GM12801 (cell line): ENCODE measurements around the gene TLR1.

Experiments used
- CTCF ChIP-seq: IDR thresholded peaks from one replicate; pipeline ENCODE4 v1.5.1; 2011; ENCODE audit warnings: control low read depth; ENCODE audit not compliant: insufficient read length; ENCODE audit errors: extremely low read depth

Gene TLR1

GRCh38 chr4:38819569-38819968, 15.0 kb upstream of the TLR1 start:
- TF ChIP-seq CTCF, result no peak

- no peak for TF ChIP-seq CTCF
Observed at GRCh38 chr4:38818441-38818976, 13.9 kb upstream of the TLR1 start.

GRCh38 chr4:38815885-38816782, 11.5 kb upstream of the TLR1 start:
- no peak for TF ChIP-seq CTCF

- no peak for TF ChIP-seq CTCF
Observed at GRCh38 chr4:38814386-38814785, 9.8 kb upstream of the TLR1 start.

GRCh38 chr4:38811297-38811696, 6.7 kb upstream of the TLR1 start:
- TF ChIP-seq CTCF, result no peak

- TF ChIP-seq CTCF, result no peak
Observed at GRCh38 chr4:38805530-38806145, 1.0 kb upstream of the TLR1 start.

GRCh38 chr4:38803833-38804653, 548 bp downstream of the TLR1 start:
- no peak for TF ChIP-seq CTCF
